ENCODE results near the gene EHF. TPM values are rescaled to one million over a fixed set of nuclear protein-coding genes. Genes with fewer than 3 reads are reported as not detected.

Gene EHF
- total RNA-seq, 1 donor from 2014 or later, result 239 TPM

DNA sequence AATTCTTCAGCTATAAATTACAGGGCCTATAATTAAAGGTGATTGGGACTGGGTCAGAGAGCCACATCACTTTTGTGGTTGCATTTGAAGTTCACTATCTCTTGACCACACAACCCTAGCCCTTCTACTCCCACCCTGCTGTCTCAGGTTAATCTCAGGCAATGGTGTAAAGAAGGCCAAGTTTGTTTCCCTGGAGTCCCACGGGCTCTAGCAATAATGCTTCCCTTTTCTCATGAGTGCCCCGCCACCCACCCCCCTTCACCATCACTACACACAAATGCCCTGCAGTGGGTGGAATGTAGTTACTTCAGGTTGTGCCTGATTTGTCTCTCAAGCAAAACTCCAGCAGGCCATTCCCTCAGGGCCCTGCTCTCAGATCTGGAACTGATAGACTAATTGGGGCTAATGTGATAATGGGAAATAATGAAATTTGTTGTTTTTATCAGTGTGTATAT, 1.8 kb upstream of the EHF start:
- FAIRE-seq (no peak), DNase-seq (ENCODE audit: low read depth) (no peak)
- TF ChIP-seq, protein P1, sequence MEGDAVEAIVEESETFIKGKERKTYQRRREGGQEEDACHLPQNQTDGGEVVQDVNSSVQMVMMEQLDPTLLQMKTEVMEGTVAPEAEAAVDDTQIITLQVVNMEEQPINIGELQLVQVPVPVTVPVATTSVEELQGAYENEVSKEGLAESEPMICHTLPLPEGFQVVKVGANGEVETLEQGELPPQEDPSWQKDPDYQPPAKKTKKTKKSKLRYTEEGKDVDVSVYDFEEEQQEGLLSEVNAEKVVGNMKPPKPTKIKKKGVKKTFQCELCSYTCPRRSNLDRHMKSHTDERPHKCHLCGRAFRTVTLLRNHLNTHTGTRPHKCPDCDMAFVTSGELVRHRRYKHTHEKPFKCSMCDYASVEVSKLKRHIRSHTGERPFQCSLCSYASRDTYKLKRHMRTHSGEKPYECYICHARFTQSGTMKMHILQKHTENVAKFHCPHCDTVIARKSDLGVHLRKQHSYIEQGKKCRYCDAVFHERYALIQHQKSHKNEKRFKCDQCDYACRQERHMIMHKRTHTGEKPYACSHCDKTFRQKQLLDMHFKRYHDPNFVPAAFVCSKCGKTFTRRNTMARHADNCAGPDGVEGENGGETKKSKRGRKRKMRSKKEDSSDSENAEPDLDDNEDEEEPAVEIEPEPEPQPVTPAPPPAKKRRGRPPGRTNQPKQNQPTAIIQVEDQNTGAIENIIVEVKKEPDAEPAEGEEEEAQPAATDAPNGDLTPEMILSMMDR (IDR thresholded peaks at IDR 0.05; ENCODE audit: insufficient read depth, low read length, severe bottlenecking), result no peak
- no peaks in the 10 kb centered on the region for H3K27me3 ChIP-seq (ENCODE audit: control insufficient read depth, insufficient read depth, low read length)
- no peak overlapping the region for H3K4me3 ChIP-seq (ENCODE audit: low read depth, low read length)
- no peaks in the 10 kb centered on the region for H3K36me3 ChIP-seq (ENCODE audit: control insufficient read depth, insufficient read depth, low read length)

GRCh38 chr11:34620202-34620601, 691 bp upstream of the EHF start:
- TF ChIP-seq, protein P1 (IDR thresholded peaks at IDR 0.05; ENCODE audit: insufficient read depth, low read length, severe bottlenecking), result no peak
- no peak for DNase-seq (ENCODE audit: low read depth)
- H3K36me3 ChIP-seq (ENCODE audit: control insufficient read depth, insufficient read depth, low read length), result no peaks in the 10 kb centered on the region
- no peaks in the 10 kb centered on the region for H3K27me3 ChIP-seq (ENCODE audit: control insufficient read depth, insufficient read depth, low read length)
- H3K4me3 ChIP-seq (ENCODE audit: low read depth, low read length), result peak overlapping the region; percentile 9
- FAIRE-seq, result no peak

- TF ChIP-seq, protein P1 (IDR thresholded peaks at IDR 0.05; ENCODE audit: insufficient read depth, low read length, severe bottlenecking), result no peak
- FAIRE-seq (no peak), DNase-seq (ENCODE audit: low read depth) (peak; percentile 67)
- Histone ChIP-seq H3K4me3 (ENCODE audit: low read depth, low read length) (peak overlapping the region; percentile 45), H3K27me3 (ENCODE audit: control insufficient read depth, insufficient read depth, low read length) (no peaks in the 10 kb centered on the region), H3K36me3 (ENCODE audit: control insufficient read depth, insufficient read depth, low read length) (no peaks in the 10 kb centered on the region)
Observed at GRCh38 chr11:34621876-34622275, 983 bp downstream of the EHF start.

GRCh38 chr11:34623463-34623862, 2.6 kb downstream of the EHF start:
- H3K4me3 ChIP-seq (ENCODE audit: low read depth, low read length), result peak overlapping the region; percentile 45
- TF ChIP-seq, protein P1 (IDR thresholded peaks at IDR 0.05; ENCODE audit: insufficient read depth, low read length, severe bottlenecking), result no peak
- no peaks in the 10 kb centered on the region for H3K27me3 ChIP-seq (ENCODE audit: control insufficient read depth, insufficient read depth, low read length)
- FAIRE-seq (no peak), DNase-seq (ENCODE audit: low read depth) (no peak)
- peaks cover under 1% of the 10 kb centered on the region for H3K36me3 ChIP-seq (ENCODE audit: control insufficient read depth, insufficient read depth, low read length)

DNA sequence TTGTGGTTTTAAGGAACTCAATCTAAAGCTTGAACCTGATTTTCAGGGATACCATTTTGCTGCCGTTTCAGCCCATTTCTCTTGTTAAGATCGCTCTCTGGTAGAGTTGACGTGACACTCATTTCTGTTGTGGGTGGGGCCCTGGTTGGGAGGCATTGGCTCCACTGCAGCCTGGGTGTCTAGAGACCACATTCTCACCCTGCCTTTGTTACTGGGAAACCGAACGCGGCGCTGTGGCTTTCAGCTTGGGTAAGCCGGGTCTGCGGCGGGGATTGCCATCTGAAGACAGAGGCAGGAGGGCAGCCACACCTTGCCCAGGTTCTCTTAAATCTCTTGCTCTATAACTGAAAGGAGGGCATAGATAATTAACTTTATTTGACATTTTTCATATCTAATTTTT, 3.2 kb downstream of the EHF start:
- Histone ChIP-seq H3K27me3 (ENCODE audit: control insufficient read depth, insufficient read depth, low read length) (no peaks in the 10 kb centered on the region), H3K4me3 (ENCODE audit: low read depth, low read length) (peak overlapping the region; percentile 45), H3K36me3 (ENCODE audit: control insufficient read depth, insufficient read depth, low read length) (peaks cover 5% of the 10 kb centered on the region)
- DNase-seq (ENCODE audit: low read depth), result peak; percentile 78
- TF ChIP-seq, protein P1 (IDR thresholded peaks at IDR 0.05; ENCODE audit: insufficient read depth, low read length, severe bottlenecking), result peak; percentile 12
- no peak for FAIRE-seq

DNA sequence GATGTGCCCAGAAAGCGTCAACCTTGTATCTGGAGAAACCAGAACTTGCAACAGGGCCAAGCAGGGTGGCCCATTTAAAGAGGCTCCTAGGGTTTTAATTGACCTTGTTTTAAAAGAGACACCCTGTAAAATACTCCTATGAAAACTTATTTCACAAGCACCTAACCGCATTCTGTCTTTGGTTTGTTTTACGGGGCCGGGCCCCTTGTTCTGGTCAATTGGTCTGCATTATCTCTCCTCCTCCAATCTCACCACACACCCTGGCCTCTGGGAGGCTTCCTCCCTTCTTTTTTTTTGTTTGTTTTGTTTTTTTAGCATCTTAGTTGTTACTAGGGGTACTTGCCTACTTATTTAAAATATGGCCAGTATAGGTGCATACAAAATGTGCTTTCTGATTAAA, 4.7 kb downstream of the EHF start:
- Histone ChIP-seq H3K27me3 (ENCODE audit: control insufficient read depth, insufficient read depth, low read length) (no peaks in the 10 kb centered on the region), H3K4me3 (ENCODE audit: low read depth, low read length) (peak overlapping the region; percentile 45), H3K36me3 (ENCODE audit: control insufficient read depth, insufficient read depth, low read length) (peaks cover 5% of the 10 kb centered on the region)
- FAIRE-seq (no peak), DNase-seq (ENCODE audit: low read depth) (no peak)
- TF ChIP-seq, protein P1 (IDR thresholded peaks at IDR 0.05; ENCODE audit: insufficient read depth, low read length, severe bottlenecking), result no peak
